ENCODE results near the gene RNF13.

Gene RNF13

DNA sequence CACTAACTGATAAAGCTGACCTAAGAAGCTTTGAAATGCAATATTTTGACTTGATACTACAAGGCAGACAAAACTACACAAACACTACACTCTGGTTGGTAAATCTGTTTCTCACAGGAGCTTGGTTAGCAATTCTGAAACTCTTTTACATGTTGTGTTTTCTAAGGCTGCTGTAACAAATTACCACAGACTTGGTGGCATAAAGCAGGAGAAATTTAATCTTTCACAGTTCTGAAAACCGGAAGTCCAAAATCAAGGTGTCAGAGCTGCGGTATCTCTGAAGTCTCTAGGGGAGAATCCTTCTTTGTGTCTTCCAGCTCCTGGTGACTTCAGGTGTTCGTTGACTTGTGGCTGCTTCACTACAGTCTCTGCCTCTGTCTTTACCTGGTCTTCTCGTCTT, 170.6 kb downstream of the RNF13 start:
- no peak overlapping the region for H3K4me3 ChIP-seq (ENCODE audit: low read depth, low read length)

DNA sequence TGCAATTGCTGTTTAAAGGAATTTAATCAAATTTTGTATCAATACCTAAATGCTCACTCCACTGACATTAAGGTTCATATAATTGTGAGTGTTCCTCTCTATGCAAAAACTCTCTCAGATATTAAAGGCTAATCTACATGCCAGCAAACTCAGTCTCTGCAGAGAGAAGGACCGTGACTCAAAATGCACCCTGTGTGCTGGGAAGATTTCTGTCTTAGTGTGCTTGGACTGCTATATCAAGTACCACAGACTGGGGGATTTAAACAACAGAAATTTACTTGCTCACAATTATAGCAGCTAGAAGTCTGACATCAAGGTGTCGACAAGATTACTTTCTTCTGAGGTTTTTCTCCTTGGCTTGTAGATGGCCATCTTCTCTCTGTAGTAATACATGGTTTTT, 176.3 kb downstream of the RNF13 start:
- no peak overlapping the region for H3K4me3 ChIP-seq (ENCODE audit: low read depth, low read length)

DNA sequence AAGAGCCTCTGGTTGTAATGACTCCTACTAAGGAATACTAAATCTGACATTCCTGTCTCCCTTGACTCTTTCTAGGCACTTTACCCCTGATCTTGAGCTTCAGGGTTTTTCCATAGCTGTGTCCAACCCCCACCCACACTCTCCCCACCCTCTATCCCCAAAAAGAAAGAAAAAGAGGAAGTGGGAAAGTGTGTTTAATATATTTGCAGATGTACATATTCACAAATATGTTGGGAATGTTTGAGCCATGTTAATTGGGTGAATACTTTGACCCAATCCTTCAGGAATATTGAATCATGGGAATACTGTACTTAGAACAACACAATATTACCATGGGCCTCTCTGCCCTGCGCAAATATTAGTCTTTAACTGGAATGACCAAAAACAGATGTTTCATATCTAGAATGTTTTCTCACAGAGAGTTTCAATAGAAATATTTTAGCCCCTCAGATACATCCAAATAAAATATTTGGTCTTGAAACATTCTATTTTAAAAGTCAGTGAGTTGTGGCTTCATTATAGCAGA, 177.5 kb downstream of the RNF13 start:
- no peak overlapping the region for H3K4me3 ChIP-seq (ENCODE audit: low read depth, low read length)

DNA sequence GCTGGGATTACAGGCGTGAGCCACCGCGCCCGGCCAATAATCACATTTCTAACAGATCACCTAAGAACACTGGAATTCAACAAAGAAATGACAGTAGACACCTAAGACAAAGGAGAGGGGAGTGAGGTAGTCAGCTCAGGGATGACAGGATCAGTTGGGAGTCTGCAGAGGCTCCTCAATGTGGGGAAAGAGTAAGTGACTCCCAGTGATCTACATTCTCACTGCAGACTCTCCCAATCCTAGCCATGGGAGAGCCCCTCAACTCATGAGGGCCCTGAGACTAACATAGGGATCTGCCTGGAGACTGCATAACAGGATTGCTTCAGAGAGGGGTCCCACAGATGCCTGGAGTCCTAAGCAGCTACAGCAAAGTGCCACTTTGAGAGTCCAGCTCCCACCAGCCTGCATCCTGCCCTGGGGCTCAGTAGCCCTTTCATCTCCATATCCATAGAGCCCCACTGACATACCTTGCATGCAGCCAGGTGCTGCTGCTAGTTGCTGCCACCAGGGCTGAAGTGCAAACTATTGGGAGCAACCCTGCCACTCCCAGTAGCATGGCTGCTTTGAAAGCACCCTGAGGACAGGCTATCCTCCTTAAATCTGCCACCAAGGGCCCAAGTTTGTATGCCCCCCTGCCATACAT, 179.5 kb downstream of the RNF13 start:
- H3K4me3 ChIP-seq (ENCODE audit: low read depth, low read length), result no peak overlapping the region

DNA sequence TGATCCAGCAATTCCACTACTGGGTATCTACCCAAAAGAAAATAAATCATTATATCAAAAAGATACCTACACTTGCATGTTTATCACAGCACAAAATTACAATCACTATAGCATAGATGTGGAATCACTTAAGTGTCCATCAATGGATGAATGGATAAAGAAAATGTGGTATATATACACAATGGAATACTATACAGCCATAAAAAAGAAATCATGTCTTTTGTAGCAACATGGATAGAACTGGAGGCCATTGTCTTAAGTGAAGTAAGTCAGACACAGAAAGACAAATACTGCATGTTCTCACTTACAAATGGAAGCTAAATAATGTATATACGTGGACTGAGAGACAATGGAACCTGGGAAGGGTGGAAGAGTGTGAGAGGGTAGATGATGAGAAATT, 185.9 kb downstream of the RNF13 start:
- H3K4me3 ChIP-seq (ENCODE audit: low read depth, low read length), result no peak overlapping the region

DNA sequence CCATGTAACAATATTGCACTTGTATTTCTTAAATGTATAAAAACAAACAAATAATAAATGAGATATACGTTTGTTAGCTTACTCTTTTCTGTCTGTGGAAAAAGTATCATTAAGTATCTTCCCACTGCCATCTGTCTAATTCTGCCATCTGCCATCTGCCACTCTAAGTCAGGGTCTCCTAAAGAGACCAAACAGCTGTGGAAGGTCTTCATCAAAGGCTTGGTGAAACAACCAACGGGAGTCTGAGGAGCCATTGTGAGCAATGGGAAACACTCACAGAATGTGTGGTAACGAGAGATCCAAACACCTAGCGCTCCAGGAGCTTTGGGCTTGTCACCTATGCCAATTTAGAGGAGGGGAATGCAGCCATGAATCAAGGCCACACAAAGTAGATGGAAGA, 186.4 kb downstream of the RNF13 start:
- H3K4me3 ChIP-seq (ENCODE audit: low read depth, low read length), result no peak overlapping the region

DNA sequence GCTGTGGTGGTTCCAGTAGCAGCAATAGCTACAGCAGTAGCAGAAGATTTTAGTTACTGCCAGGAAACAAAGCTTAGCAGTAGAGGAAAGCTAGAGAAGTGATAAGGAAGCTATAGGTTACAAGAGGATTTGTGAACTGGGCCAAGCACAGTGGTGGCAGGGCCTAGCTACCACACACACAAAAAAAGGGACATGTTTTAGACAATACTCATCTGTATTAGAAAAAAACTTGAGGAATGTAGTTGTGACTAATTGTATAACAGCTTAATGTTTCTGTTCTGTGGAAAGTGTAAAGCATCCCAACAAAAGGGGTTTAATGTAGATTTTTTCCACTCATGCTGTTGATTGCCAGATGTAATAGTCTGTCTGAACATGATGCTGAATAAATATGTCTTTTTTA, 187.6 kb downstream of the RNF13 start:
- H3K4me3 ChIP-seq (ENCODE audit: low read depth, low read length), result no peak overlapping the region

DNA sequence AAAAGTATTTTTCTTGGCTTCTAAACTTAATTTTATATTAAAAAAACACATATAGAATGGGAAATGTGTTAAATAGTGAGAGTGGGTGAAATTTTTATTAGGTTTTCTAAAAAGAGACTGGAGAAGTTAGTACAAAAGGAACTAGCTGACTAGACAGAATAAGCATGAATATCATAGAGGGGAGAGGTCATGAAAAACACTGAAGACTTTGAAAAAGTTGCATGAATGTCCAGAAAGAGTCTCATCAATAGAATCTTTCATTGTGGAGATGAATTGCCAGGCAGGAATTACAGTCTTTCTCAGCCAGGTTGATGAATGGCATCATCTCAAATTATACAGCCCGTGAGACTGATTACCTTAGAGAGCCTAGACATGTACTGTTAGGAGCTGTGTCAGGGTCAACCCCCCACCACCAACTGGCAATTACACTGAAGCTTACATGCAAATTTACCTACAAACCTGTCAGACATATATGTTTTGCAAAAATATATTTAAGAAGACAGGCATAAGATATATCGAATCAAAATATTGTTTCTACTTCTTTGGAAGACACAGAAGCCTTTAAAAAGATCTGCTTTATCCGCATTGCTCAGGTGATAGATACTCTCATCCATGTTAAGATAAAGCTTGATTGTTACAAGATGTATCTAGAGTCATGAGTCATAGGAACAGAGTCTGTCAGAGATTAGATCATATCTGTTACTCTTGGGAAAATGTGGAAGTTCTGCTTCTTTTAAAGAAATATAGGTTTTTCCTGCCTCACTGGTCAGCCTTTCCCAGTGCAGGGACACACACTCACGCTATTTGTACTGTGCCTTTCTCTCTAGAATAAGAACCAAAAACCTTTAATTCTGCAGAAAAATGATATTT, 192.5 kb downstream of the RNF13 start:
- H3K4me3 ChIP-seq (ENCODE audit: low read depth, low read length), result no peak overlapping the region

DNA sequence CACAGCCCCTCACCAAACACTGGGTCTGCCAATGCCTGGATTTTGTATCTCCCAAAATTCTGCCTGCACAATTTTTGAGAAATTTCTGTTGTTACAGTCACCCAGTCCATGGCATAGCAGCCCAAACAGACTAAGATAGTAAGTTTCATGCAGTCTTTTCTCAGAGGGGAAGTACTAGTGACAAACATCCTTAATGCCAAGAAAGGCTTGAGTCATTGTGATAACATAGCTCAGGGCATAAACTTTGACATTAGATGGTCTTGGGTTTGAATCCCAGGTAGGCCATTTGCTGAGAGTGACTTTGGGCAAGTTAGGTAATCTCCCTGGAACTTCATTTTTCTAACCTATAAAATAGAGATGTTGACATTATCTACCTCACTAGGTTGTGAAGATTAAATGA, 193.8 kb downstream of the RNF13 start:
- no peak overlapping the region for H3K4me3 ChIP-seq (ENCODE audit: low read depth, low read length)

Data from iPS-11a (cell line).